HTERT RPE-1 (cell line): Measurements from ENCODE around the gene RAP1GAP2.
"Not testable (repeated sequence)": the region's sequence is repeated elsewhere in the genome, so short reads cannot be mapped to it uniquely, and the experiment has no call there.

Experiments
- in situ Hi-C: fragments of 300-500 bp; cut with MboI; formaldehyde crosslinking; loops from 4 replicates; pipeline ENCODE4 v1.14.3; 2020; ENCODE audit warnings: low sequenced_read_pairs

Gene RAP1GAP2

DNA sequence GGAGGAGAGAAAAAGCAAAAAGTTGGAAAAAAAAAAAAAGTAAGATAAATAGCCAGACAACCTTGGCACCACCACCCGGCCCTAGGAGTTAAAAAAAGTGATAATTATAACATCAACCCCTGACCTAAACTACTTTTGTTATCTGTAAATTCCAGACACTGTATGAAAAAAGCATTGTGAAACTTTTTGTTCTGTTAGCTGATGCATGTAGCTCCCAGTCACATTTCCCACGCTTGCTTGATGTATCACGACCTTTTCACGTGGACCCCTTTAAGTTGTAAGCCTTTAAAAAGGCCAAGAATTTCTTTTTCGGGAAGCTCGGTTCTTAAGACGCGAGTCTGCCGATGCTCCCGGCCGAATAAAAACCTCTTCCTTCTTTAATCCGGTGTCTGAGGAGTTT, 10.9 kb upstream of the RAP1GAP2 start:
- in situ Hi-C loops: not testable (repeated sequence)

DNA sequence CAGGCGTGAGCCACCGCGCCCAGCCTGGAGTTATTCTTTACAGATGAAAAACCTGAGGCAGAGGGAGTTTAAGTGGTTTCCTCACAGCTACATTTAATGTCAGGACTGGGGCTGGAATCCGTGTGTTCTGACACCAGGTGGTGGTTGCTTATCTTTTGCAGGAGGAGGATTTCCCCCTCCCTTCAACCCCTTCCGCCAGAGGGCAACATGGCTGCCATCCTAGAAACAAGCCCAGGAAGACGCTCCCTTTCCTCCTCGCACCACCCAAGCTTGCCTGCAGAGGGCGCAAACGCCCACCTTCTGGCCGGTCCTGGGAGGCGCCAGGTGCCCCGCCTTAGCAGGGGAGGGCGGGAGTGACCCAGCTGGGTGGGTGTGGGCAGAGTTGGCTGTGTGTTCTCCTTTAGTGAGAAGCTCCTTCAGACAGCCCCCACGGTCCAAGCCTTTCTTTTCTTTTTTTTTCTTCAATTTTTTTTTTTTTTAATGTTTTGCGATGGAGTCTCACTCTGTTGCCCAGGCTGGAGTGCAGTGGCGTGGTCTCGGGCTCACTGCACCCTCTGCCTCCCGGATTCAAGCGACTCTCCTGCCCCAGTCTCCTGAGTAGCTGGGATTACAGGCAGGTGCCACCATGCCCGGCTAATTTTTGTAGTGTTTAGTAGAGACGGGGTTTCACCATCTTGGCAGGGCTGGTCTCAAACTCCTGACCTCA, 9.9 kb upstream of the RAP1GAP2 start:
- in situ Hi-C loops: no loop called here

DNA sequence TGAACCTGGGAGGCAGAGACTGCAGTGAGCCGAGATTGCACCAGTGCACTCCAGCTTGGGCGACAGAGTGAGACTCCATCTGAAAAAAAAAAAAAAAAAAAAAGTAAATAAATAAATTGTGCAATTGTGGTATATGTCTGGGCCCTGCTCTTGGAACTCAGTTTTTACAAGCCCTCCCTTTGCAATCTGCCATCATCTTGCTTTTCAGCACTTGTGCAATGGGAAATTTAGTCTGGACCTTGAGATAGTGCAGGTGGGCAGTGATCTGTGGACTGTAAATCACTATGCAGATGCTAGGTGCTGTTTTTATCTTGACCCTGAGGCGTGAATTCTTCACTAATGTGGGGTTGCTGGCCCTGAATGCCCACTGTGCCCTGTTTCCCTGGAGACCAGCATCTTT, 6.5 kb upstream of the RAP1GAP2 start:
- in situ Hi-C loops: no loop called here

- in situ Hi-C loops: no loop called here
Observed at GRCh38 chr17:2792366-2793169, 3.7 kb upstream of the RAP1GAP2 start.

- in situ Hi-C loops: no loop called here
Observed at GRCh38 chr17:2794111-2794803, 2.0 kb upstream of the RAP1GAP2 start.

- in situ Hi-C loops: no loop called here
Observed at GRCh38 chr17:2795441-2796163, 636 bp upstream of the RAP1GAP2 start.

- in situ Hi-C loops: no loop called here
Observed at GRCh38 chr17:2797226-2797625, 988 bp downstream of the RAP1GAP2 start.

DNA sequence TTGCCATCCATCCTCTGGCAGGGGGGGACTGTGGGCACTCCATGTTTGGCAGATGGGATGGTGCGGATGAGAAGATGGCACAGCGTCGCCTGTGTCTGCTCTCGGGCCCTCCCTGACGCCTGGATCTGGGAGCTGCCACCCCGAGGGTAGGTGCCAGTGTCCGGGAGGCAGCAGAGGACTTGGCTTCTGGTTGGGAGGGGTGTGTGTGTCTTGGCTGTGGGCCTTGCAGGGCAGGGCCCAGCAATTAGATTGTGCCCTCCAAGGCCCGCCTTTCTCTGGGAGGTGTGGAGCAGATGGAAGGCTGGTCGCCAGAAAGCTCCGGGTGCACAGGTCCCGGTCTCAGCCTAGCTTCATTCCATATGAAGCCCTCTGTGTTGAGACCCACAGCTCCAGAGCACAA, 1.4 kb downstream of the RAP1GAP2 start:
- in situ Hi-C loops: no loop called here

DNA sequence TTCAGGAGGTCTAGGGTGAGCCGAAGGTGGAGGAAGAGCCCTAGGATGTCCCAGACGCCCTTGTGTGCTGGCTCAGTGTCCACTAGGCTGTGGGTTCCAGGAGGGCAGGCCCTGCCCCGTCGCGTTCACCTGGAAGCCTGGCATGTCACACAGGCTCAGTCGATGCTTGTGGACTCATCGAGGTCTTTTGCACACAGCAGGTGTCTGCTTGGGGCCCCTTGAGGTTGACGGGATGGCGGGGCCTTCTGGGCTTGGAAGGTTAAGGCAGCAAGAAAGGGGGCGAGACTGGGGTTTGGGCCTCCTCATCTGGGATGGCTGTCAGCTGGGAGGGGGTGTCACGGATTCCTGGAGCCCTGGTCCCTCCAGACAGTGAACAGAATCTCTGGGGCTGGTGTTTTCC, 1.9 kb downstream of the RAP1GAP2 start:
- in situ Hi-C loops: no loop called here

DNA sequence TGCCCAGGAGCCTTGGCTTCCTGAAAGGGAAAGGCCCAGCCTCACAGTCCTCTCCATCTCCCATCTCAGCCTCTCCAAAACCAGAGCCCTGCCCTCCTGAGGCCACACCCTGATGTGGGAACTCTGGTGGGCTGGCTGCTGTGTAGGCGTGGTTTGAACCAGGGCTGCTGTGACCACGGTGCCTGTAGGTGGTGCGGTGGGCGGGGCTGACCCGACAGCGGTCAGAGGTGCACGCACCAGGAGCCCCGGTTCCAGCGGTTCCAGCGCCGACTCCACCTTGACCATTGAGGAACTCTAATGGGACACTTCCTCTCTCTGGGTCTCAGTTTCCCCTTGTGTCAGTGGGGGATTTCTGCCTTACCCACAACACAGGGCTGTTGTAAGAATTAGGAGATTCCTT, 2.4 kb downstream of the RAP1GAP2 start:
- in situ Hi-C loops: no loop called here

DNA sequence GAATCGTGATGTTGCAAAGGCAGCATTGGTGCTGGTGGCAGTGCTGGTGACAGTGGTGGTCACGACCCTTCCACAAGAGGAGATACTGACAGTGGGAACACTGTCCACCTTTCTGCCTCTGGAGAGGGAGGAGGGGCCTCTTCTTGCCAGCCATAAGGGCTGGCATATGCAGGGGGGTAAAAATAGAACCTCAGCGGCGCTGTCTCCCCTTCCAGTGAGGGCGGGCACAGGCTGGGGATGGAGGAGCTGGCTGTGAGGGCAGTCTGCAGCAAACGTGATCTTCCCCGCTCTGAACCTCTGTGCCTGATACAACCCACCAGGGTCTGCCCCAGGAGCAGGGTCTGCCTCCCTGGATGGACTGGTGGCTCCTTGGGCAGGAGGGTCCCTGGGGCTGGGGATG, 3.4 kb downstream of the RAP1GAP2 start:
- in situ Hi-C loops: no loop called here

DNA sequence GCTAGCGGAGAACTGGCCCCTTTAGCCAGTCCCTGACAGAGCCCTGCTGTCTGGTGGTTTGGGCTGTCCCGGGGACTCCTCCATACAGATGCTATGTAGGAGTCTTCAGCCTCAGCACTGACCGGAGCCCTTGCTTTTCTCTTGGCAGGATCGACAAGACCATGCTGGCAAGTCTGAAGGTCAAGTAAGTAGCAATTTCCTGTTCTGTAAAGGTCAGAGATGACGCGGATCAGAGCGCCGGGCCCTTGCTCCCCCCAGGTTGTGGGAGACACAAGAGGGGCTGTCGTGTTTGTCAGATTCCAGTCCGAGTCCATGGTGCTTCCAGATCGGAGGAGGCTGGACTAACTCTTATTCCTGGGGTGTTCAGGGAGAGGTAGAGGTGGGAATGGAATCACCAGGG, 4.1 kb downstream of the RAP1GAP2 start:
- in situ Hi-C loops: no loop called here

GRCh38 chr17:2801841-2802240, 5.6 kb downstream of the RAP1GAP2 start:
- in situ Hi-C loops: no loop called here

DNA sequence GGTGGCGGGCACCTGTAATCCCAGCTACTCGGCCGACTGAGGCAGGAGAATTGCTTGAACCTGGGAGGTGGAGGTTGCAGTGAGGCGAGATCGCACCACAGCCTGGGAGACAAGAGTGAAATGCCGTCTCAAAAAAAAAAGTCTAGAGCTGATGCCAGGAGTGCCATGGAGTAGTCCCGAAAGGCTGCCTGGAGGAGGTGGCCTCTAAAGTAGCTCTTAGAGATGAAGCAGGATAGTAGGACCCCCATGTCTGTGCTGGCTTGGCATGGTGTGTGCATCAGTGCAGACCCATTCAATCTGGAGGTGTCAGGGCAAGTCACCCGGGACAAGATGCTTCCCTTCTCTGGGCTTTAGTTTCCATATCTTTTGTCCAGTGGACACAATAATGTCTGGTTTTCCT, 6.3 kb downstream of the RAP1GAP2 start:
- in situ Hi-C loops: no loop called here

- in situ Hi-C loops: no loop called here
Observed at GRCh38 chr17:2803386-2803785, 7.1 kb downstream of the RAP1GAP2 start.

- in situ Hi-C loops: no loop called here
Observed at GRCh38 chr17:2803971-2804370, 7.7 kb downstream of the RAP1GAP2 start.

GRCh38 chr17:2804912-2805311, 8.7 kb downstream of the RAP1GAP2 start:
- in situ Hi-C loops: no loop called here

DNA sequence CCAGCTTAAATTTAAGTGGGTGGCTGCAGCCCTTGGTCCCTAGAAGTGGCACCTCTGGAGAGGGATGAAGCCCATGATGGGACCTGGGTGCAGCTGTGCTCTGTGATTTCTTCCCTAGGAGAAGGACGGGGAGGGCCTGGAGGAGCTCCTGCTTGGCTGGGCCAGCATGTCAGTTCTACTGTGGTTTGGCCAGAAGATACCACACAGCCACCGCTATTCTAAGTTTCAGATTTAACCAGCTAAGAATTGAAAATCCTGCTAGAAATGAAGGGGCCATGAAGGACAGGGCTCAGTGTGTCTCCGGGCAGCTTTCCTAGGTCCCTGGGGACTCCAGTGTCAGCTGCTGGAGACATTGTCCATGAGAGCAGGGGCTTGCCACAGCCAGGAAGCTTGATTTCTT, 9.7 kb downstream of the RAP1GAP2 start:
- in situ Hi-C loops: no loop called here

DNA sequence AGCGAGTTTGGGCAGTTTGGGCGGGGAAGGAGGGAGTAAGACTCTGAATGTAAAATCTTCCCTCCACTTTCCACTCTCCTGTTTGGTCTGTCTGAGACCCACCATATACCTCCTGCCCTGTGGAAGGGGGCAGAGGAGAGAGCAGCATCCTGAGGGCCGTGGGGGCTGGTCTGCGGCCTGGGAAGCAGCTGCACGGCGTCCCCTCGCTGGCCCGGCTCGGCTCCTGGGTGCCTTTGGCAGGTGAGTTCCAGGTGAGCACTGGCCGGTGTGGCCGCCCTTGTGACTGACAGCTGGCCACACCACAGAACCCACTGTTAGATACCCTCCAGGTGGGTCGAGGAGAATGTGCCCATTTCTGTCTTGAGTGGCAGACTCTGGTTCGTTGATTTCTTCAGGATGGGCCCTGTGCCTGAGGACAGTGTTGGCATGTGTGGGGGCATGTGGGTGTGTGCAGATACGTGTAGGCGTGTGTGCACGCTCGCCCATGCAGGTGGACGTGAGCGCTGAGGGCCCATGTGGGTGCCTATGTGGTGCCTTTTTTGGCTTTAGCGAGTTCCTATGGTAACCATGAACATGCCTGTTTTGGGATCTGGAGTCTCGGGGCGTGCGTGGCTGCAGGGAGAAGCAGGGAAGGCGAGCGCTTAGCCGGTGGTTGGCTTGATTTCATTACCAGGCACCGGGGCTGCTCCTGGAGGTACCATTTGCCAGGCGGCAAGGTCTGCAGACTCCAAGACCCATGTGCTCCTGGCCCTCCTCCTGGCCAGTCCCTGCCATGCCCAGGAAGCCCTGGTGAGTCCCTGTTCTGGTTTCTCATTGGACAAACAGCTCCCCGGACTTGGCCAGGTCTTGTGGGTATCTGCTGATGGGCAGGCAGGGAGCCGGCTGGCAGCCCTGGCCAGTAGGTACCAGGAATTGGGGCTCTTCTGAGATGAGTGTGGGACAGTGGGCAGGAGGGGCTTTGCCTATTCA, 12.4 kb downstream of the RAP1GAP2 start:
- in situ Hi-C loops: no loop called here

DNA sequence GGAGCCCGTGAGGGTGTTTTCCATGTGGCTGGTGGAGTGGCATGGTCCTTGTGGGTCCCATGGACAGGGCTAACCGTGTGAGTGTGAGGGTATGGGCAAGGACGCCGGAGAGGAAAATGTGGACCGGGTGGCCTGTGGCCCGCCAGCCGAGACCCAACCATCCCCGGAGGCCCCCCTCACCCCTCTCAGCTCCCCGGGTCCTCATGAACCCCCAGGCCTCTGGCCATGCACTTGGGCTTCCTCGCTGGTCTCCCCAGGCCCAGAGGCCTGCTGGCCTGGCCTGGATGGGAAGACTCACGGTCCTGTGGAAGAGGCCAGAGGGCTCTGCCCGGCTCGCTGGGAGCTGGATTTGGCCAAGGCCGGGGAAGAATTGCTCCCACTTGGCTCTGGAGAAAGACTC, 13.1 kb downstream of the RAP1GAP2 start:
- in situ Hi-C loops: no loop called here
